HEK293 (cell line): Measurements from ENCODE around the gene PGM1.

ENCODE experiments used
- KLF16 ChIP-seq: fragments of 450-650 bp; formaldehyde crosslinking; IDR thresholded peaks from 2 replicates; pipeline ENCODE4 v1.5.1; 2017; ENCODE audit warnings: missing biosample characterization, missing genetic modification characterization
- TCF7L2 ChIP-seq: IDR thresholded peaks from 2 replicates; pipeline ENCODE4 v1.6.1; 2011; ENCODE audit warnings: low read depth, mild to moderate bottlenecking, inconsistent platforms, low read length, moderate library complexity, borderline replicate concordance
- YY1 ChIP-seq: fragments of 450-650 bp; formaldehyde crosslinking; IDR thresholded peaks from 2 replicates; pipeline ENCODE4 v1.5.1; 2018; ENCODE audit warnings: missing biosample characterization, missing genetic modification characterization
- ZBTB10 ChIP-seq: fragments of 450-650 bp; formaldehyde crosslinking; IDR thresholded peaks from 2 replicates; pipeline ENCODE4 v1.5.1; 2016; ENCODE audit warnings: missing biosample characterization, missing genetic modification characterization
- ZBTB48 ChIP-seq: fragments of 450-650 bp; formaldehyde crosslinking; IDR thresholded peaks from 2 replicates; pipeline ENCODE4 v1.5.1; 2016; ENCODE audit warnings: missing biosample characterization, missing genetic modification characterization
- ZNF302 ChIP-seq: fragments of 450-650 bp; formaldehyde crosslinking; IDR thresholded peaks from 2 replicates; pipeline ENCODE4 v1.5.1; 2016; ENCODE audit warnings: missing biosample characterization, missing genetic modification characterization, low read depth
- ZNF311 ChIP-seq: fragments of 450-650 bp; formaldehyde crosslinking; IDR thresholded peaks from 2 replicates; pipeline ENCODE4 v1.5.1; 2017; ENCODE audit warnings: missing biosample characterization, missing genetic modification characterization, borderline replicate concordance
- ZNF335 ChIP-seq: fragments of 450-650 bp; formaldehyde crosslinking; conservative IDR thresholded peaks from 2 replicates; pipeline ENCODE4 v1.5.1; 2016; ENCODE audit warnings: missing biosample characterization, missing genetic modification characterization
- ZNF366 ChIP-seq: fragments of 450-650 bp; formaldehyde crosslinking; conservative IDR thresholded peaks from 2 replicates; pipeline ENCODE4 v1.5.1; 2016; ENCODE audit warnings: missing biosample characterization, missing genetic modification characterization
- ZNF510 ChIP-seq: fragments of 450-650 bp; formaldehyde crosslinking; IDR thresholded peaks from 2 replicates; pipeline ENCODE4 v1.5.1; 2018; ENCODE audit warnings: mild to moderate bottlenecking, missing genetic modification characterization, missing biosample characterization; ENCODE audit not compliant: insufficient replicate concordance
- ZNF670 ChIP-seq: fragments of 450-650 bp; formaldehyde crosslinking; IDR thresholded peaks from 2 replicates; pipeline ENCODE4 v1.5.1; 2016; ENCODE audit warnings: missing biosample characterization, missing genetic modification characterization, low read depth
- TF ChIP-seq, protein P1 (sequence below): fragments of 450-650 bp; formaldehyde crosslinking; IDR thresholded peaks from 2 replicates; pipeline ENCODE4 v1.5.1; 2016; ENCODE audit warnings: missing biosample characterization, missing genetic modification characterization
- TF ChIP-seq, protein P2 (sequence below): sonication (generic); formaldehyde crosslinking; IDR thresholded peaks from 2 replicates; pipeline ENCODE4 v1.8.1; 2022; ENCODE audit warnings: mild to moderate bottlenecking, moderate library complexity, missing genetic modification reagents
- TF ChIP-seq, protein P3 (sequence below): IDR thresholded peaks from 2 replicates; pipeline ENCODE4 v1.6.1; 2011; ENCODE audit warnings: mild to moderate bottlenecking, low read depth, low read length, borderline replicate concordance

GRCh38 chr1:63651161-63651701, 58.0 kb downstream of the PGM1 start:
- TF ChIP-seq ZNF302 (tag by site-specific recombination) (no peak), YY1 (tag by site-specific recombination) (no peak), TCF7L2 (no peak), ZNF335 (tag by site-specific recombination) (no peak), ZNF311 (tag by site-specific recombination) (no peak), ZNF510 (tag by site-specific recombination) (no peak), ZNF366 (tag by site-specific recombination) (no peak), ZNF670 (tag by site-specific recombination) (no peak), ZBTB48 (no peak), KLF16 (tag by site-specific recombination) (no peak), ZBTB10 (tag by site-specific recombination) (no peak)
- TF ChIP-seq, protein P1, sequence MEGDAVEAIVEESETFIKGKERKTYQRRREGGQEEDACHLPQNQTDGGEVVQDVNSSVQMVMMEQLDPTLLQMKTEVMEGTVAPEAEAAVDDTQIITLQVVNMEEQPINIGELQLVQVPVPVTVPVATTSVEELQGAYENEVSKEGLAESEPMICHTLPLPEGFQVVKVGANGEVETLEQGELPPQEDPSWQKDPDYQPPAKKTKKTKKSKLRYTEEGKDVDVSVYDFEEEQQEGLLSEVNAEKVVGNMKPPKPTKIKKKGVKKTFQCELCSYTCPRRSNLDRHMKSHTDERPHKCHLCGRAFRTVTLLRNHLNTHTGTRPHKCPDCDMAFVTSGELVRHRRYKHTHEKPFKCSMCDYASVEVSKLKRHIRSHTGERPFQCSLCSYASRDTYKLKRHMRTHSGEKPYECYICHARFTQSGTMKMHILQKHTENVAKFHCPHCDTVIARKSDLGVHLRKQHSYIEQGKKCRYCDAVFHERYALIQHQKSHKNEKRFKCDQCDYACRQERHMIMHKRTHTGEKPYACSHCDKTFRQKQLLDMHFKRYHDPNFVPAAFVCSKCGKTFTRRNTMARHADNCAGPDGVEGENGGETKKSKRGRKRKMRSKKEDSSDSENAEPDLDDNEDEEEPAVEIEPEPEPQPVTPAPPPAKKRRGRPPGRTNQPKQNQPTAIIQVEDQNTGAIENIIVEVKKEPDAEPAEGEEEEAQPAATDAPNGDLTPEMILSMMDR (tag by site-specific recombination): no peak
- TF ChIP-seq, protein P2, sequence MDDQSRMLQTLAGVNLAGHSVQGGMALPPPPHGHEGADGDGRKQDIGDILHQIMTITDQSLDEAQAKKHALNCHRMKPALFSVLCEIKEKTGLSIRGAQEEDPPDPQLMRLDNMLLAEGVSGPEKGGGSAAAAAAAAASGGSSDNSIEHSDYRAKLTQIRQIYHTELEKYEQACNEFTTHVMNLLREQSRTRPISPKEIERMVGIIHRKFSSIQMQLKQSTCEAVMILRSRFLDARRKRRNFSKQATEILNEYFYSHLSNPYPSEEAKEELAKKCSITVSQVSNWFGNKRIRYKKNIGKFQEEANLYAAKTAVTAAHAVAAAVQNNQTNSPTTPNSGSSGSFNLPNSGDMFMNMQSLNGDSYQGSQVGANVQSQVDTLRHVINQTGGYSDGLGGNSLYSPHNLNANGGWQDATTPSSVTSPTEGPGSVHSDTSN (CRISPR knock-in tag): no peak
- TF ChIP-seq, protein P3, sequence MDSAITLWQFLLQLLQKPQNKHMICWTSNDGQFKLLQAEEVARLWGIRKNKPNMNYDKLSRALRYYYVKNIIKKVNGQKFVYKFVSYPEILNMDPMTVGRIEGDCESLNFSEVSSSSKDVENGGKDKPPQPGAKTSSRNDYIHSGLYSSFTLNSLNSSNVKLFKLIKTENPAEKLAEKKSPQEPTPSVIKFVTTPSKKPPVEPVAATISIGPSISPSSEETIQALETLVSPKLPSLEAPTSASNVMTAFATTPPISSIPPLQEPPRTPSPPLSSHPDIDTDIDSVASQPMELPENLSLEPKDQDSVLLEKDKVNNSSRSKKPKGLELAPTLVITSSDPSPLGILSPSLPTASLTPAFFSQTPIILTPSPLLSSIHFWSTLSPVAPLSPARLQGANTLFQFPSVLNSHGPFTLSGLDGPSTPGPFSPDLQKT: no peak
